ENCODE measurements around the gene ZNF391.
"Not testable (repeated sequence)": the region's sequence is repeated elsewhere in the genome, so short reads cannot be mapped to it uniquely, and the experiment has no call there.

ZNF391 gene

DNA sequence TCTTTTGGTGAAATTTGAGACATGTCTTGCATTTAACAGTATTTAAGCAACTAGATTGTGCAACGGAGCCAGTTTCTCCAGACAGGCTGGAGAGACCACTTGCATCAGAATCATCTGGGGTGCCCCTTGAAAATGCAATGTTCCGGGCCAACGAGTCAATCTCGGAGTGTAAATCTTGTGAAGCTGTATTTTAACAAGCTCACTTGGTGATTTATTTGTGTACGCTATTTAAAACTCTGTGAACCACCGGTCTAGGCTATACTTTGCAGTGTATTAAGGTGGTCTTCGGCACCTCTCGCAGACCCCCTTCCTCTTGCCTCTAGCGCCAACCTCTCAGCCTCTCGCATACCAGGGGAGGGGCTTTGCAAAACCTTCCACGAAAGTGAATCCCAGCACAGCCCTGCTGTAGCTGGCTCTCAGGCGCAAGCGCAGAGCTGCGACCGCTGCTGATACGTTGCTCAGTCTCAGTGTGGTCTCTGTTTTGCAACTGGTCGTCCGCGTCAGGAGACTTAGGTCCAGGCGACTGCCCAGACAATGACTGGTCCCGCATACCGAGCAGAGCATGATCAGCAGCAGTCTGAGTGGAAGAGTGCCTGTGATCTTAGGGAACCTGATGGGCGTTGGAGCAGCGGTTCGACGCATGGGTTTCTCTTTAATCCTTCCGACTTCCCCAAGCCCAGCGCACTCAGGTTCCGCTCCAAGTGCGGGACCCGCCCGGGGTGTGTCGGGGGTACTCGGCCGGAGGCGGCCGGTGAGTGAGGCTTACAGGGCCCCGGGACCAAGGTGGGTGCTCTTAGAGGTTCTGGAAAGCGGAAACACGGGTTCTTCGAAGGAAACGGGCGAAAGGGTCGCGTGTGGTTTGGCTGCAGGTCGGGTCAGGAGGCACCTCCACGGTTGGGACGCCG, at the start of gene ZNF391:
ZNF391 (plus strand) TSS at position 467 of the 905 bp plus-strand sequence. CDS start 11,612 bp downstream, outside the sequence.
- DNase-seq: peak; percentile 75

DNA sequence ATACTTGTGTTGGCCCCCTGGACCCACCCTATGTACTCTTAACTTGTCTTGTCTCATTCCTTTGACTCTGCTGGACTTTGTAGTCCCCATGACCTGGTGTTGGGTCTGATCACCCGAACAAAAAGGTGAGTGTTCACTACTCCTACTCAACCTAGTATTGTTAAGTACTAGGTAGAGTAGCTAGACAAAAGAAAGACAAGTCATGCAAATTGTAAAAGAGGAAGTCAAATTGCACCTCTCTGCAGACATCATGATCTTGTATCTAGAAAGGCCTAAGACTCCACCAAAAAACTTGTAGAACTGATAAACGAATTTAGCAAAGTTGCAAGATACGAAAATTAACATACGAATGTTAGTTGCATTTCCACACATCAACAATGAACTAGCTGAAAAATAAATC, 35.7 kb upstream of the ZNF391 start:
- DNase-seq: no peak

DNA sequence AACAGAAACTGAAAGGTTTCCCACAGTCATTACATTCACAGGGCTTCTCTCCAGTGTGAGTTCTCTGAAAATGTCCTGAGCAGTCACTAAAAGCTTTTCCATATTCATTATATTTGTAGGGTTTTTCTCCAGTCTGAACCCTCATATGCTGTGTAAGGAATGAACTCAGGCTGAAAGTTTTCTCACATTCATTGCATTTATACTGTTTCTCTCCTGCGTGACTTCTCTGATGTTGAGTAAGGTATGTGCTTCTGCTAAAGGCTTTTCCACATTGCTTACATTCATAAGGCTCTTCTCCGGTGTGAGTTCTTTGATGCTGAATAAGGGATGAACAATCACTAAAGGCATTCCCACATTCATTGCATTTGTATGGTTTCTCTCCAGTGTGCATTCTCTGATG, 29.8 kb upstream of the ZNF391 start:
- DNase-seq: no peak

DNA sequence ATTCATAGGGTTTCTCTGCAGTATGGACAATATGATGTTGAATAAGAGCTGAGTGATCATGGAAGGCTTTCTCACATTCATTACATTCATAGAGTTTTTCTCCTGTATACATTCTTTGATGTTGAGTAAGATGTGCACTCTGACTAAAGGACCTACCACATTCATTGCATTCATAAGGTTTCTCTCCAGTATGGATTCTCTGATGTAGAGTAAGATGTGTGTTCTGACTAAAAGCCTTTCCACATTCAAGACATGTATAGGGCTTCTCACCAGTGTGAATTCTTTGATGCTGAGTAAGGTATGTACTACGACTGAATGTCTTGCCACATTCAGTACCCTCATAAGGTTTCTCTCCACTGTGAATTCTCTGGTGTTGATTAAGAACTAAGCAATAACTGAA, 29.3 kb upstream of the ZNF391 start:
- DNase-seq: no peak

DNA sequence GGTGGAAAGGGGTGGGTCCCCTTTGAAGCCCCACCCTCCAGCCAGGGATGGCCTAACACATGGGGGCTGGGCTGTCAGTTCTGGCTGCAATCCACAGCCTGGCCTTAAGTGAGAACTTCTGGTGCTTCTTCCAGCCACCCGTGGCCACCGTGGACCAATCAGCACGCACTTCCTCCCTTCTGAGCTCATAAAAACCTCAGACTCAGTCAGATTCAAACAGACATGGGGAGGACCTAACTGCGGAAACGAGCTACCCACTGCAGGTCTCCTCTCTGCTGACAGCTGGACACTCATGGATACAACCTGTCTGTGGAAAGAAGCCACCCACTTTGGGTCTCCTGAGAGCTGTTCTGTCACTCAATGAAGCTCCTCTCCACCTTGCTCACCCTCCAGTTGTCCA, 20.4 kb upstream of the ZNF391 start:
- DNase-seq: no peak

DNA sequence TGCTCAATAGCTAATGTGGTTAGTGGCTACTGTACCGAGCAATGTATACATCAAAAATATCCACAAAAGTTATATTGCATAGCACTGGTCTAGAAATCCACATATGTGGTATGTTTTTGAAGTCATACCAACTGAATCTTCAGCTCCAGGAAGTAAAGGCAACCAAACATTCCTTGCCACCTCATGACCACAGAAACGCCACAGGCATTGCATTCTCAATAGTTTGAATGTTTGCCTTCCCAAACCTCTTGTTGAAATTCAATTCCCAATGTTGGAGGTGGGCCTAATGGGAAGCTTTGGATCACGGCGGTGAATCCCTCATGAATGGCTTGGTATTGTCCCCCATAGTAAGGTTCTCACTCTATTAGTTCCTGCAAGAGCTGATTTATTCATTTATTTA, 18.2 kb upstream of the ZNF391 start:
- no peak for DNase-seq

DNA sequence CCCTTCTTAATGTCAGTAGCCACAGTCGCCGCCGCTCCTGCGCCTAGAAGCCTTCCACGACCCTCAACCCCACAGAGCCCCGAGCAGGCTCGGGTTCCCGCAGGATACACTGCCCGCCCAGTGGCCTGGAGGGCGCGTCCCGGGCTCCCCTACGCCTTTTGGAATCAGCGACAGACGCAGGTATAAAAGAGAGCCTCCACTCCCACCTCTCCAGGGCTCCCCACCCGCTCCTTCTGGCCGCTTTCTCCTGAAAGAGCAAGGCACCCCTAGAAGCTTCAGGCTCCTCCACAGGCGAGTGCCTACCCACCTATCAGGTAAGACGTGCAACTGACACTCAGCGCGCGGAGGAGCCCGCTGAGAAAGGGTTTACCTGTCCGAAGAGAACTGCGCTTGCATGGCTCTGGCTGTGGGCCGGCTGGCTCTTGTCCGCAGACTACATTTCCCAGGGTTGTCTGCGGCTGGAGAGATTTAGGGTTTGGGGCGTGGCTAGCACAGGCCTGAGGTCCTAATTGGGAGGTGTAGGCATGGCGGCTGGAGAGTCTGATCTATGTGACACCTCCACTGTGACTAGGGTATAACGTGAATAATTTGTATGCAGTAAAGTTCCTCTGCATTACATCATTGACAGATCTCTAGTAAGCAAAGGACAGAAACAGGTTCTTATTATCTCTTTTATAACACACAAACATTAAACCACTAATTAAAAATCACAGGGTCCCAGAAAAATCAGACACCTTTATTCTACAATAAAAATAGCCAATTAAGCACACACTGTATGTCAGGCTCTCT, 13.5 kb upstream of the ZNF391 start:
- no peak for DNase-seq

DNA sequence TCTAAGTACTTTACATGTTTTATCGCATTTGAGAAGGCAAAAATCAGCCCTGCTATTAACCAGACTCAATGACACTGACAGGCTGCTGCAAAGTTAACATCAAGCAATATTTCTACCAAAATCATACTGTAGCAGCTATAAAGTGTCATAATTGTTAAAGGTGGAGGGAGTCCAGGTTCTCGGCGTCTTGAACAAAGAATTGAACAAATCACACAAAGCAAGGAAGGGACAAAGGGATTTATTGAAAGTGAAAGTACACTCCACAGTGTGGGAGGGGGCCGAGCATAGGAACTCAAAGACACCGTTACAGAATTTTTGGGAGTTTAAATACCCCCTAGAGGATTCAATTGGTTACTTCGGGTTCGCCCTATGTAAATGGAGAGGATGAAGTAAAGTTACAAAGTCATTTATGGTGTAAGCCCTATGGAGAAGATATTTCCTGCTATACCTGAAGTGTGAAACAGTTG, 12.9 kb upstream of the ZNF391 start:
- no peak for DNase-seq

DNA sequence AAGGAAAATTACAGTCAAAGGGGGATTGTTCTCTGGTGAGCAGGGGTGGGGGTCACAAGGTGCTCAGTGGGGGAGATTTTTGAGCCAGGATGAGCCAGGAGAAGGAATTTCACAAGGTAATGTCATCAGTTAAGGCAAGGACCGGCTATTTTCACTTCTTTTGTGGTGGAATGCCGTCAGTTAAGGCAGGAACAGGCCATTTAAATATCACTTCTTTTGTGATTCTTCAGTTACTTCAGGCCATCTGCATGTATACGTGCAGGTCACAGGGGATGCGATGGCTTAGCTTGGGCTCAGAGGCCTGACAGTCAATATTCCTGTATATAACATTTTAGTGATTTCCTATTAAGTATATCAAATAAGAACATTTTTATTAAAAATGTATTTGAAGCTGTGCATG, 10.2 kb upstream of the ZNF391 start:
- DNase-seq: not testable (repeated sequence)

DNA sequence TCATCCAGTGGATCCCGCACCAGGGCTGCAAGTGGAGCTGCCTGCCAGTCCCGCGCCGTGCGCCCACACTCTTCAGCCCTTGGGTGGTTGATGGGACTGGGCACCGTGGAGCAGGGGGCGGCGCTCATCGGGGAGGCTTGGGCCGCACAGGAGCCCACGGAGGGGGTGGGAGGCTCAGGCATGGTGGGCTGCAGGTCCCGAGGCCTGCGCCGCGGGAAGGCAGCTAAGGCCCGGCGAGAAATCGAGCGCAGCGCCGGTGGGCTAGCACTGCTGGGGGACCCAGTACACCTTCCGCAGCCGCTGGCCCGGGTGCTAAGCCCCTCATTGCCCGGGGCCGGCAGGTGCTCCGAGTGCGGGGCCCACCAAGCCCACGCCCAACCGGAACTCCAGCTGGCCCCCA, 7.6 kb upstream of the ZNF391 start:
- DNase-seq: not testable (repeated sequence)

DNA sequence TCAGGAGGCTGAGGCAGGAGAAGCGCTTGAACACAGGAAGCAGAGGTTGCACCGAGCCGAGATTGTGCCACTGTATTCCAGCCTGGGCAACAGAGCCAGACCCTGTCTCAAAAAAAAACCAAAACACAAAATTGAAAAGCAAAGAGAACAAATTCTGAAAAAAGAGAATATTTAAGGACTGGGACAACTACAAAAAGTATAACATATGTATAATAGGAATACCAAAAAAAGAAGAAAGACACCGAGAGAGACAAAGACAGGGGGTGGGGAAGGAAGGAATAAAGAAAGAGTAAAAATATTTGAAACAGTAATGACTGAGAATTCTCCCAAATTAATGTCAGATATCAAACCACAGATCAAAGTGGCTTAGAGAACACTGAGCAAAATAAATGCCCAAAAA, 5.5 kb upstream of the ZNF391 start:
- no peak for DNase-seq

DNA sequence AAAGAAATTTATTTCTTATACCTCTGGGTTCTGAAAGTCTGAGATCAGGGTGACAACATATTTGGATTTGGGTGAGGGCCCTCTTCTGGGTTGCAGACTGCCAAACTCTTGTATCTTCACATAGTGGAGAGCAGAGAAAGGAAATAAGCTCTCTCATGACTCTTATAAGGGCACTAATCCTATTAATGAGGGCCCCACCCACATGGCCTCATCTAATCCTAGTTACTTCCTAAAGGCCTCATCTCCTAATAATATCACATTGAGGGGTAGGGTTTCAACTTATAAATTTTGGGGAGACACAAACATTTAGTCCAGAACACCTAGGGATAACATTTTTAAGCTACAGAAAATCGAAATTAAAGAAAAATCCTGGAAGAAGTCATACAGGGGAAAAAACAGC, 5.1 kb upstream of the ZNF391 start:
- DNase-seq: no peak

DNA sequence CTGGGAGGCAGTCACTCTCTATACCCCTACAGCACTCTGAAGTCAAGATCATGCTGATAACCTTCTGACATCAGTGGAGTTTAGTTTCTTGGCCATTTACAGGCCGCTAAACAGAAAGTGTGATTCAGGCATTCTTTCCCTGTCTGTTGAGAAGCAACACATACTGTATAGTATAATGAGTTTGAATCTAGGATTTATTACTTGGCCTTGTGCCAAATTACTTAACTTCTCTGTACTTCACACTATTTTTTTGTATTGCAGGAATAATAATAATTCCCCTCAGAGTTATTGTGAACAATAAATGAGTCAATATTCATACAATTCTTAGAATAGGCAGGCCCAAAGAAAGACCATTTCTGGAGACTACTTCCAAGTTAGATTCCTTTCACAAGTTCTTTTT, 4.1 kb downstream of the ZNF391 start:
- DNase-seq: no peak

DNA sequence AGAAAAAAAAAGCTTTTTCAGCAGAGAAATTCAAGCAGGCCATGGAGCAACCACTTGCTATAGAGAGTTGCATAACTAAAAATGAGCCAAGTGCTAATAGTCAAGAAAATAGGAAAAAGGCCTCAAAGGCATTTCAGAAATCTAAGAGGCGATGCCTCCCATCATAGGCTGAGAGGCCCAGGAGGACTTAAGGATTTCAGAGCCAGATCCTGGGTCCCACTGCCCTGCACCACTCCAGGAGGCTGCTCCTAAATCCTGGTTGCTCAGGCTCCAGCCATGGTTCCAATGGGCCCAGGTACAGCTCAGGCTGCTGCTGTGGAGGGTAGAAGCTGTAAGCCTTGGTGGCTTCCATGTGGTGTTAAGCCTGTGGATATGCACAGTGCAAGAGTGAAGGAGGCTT, 5.5 kb downstream of the ZNF391 start:
- DNase-seq: no peak

DNA sequence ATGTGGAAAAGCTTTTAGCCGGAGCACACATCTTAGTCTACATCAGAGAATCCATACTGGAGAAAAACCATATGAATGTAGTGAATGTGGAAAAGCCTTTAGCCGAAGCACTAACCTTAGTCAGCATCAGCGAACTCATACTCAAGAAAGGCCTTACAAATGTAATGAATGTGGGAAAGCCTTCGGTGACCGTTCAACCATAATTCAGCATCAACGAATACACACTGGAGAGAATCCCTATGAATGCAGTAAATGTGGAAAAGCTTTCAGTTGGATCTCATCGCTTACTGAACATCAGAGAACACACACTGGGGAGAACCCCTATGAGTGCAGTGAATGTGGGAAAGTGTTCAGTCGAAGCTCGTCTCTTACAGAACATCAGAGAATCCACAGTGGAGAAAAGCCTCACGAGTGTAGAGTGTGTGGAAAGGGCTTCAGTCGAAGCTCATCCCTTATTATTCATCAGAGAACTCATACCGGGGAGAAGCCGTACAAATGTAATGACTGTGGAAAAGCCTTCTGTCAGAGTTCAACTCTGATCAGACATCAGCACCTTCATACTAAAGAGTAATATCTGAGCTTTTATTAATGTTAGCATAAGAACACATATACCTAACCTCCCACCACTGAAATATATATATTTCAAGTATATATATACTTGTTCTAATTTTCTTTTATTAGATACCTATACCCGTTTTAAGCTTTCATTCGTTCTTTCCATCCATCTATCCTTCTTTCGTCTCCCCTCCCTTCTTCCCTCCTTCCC, 12.5 kb downstream of the ZNF391 start:
- DNase-seq: no peak

DNA sequence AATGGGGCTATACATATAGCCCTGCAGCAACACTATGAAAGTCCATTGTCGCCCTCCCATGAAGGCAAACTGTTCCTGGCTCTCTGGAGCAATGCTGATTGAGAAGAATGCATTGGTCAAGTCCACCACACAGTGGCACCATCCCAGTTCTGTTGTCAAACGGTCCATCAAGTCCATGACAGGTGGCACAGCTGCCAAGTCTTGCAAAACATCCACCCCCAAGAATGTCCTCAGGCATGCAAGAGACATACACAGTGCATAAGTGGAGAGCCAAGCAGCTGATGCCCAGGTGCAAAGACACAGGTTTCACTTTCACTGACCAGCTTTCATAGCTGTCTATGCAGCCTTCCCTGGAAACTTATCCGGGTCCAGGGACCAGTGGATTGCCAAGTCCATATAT, 17.5 kb downstream of the ZNF391 start:
- DNase-seq: no peak

DNA sequence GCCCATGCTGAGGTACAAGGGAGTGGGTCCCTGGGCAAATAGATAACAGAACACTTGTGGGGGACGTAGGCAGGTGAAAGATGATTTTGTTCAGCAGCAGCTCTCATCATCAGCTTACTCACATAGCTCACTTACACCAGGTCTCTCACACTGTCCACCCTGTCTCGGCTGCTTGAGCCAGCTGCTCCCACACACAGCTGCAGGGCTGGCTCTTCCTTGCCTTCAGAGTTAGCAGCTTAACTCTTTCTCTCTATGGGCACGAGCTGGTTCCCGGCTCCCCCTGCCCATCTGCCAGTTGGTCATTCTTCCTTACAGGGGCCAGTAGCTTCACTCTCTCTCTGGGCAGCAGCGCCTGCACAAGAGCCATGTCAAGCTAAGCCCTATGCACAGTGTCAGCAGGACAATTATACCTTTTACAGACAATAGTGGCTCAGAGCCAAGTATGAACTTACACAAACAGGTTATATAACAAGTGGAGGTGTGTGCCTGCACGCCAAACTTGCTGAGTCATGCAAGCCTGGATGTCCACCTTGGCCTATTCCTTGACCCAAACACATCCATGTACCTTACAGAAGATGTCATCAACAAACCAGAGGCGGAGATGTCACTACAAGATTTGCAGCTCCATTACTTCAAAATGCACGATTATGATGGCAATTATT, 18.7 kb downstream of the ZNF391 start:
- DNase-seq: no peak

DNA sequence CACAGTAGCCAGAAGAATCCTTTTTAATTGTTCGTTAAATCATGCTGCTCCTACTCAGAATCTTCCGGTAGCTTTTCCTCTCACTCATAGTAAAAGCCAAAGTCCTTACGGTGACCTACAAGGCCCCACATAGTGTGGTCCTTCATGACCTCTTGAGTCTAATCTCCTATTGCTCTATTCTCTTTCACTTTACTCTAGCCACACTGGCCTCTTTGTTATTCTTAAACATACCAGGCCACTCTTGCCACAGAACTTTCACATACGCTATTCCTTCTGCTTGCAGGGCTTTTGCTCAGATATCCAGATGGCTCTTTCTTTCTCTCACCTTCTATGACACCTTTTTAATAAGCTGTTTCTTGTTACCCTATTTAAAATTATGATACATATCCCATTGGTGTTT, 25.7 kb downstream of the ZNF391 start:
- no peak for DNase-seq

DNA sequence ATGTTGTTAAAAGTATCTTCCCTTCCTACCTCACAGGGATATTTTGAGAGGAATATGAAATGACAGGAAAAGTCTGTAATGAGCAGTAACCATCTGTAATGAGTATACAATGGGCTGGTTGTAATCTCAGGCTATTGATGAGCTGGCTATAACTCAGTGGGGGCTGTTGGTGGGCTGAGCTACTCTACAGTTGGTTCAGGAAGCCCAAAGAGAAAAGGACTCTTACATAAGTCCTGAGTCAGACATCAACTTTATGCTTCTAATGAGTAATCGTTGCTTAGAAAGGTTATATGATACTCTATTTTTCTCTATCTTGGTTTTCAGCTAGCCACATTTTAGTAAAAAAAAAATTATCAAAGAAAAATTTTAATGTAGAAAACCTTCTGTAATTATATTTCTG, 26.4 kb downstream of the ZNF391 start:
- no peak for DNase-seq

DNA sequence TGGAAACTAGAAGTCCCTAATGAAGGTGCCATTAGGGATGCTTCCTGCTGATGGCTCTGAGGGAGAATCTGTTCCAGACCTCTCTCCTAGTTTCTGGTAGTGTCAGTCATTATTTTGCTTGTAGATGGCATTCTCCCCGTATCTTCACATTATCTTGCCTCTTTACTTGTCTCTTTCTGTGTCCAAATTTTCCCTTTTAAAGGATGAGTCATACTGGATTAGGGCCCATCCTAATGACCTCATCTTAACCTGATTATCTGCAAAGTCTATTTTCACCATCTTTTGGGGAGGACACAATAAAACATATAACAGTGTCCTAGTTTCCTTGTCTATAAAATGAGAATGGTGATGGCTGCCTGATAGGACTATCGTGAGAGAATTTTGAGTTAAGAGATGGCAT, 27.3 kb downstream of the ZNF391 start:
- no peak for DNase-seq

DNA sequence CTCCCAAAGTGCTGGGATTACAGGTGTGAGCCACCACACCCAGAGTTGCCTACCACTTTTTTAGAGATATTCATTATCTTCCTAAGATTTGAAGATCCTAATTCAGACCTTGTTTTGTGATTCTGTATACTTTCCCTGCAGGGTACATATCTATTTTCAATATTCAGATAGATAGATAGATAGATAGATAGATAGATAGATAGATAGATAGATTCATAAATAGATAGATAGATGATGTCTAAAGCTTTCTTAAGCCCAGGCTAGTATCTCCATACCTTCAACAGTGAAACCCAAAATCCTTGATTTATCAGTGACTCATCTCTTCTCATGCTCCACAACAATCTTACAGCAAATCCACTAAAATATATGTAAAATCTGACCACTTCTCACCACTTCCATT, 30.8 kb downstream of the ZNF391 start:
- no peak for DNase-seq

DNA sequence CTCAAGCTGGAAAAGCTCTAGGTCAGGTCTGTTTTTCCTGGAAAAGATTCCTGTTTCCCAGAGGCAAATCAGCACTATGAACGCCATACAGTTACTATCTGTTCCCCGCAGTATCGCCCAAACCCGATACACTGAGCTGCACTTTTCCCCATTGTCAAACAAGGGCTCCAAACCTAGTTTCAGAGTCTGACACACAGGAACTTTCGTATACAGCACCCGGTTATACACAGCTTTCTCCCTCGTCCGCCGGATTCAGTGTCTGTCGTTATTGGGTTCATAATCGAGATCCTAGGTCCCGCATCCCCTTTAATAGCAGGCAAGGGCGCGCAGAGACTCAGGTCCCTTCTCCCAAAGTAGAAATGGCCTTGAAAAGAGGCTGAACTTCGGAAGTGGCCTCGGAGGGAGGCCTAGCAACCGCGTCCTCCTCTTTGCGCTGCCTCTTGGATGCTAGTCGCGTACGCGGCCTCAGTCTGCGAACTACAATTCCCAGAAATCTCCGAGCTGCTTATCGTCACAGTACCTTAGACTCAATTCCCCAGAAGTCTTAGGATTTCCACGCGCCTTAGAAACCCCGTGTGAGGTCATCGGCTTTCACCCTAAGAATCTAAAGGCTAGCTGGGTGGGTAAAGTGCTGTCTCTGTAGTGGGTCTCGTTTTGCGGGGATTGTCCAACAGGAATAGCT, 34.2 kb downstream of the ZNF391 start:
- no peak for DNase-seq
